Measurements from ENCODE around the gene CDH18. TPM values are rescaled to one million over a fixed set of nuclear protein-coding genes. Genes with fewer than 3 reads are reported as not detected.

CDH18 gene
- total and polyA plus RNA-seq, 2 donors (not counting 3 experiments of a cell fraction or from before 2014, with no cell fraction given), result 0.06 TPM; not detected in 1

DNA sequence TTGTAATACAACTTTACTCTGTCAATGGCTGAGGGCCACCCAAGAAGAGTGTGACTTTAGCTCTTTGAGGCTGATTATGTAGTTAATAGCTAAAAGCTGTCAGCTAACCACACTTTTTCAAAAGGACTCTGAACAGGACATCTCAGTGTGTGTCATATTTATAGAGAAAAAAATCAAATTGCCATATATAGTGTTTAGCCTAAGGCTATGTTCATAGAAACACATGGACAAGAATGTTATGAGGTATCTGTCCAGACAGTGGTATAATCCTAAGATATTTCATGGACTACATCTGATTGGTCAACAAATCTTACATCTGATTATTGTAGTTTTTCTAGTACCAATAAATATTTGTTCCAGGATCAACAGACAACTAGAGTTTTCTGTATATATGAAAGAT, 42.1 kb upstream of the CDH18 start:
- POLR2A ChIA-PET, result no interaction called here
- Histone ChIP-seq H3K9ac (replicated peaks; ENCODE audit: extremely low read depth, insufficient read depth, low read length) (no peak overlapping the region), H3K27ac (ENCODE audit: insufficient read depth, low read depth, low read length) (no peak overlapping the region), H3K27me3 (ENCODE audit: control insufficient read depth in 2 of 2, insufficient read depth in 2 of 2, low read length in 2 of 2) (no peaks in the 10 kb centered on the region), H3K36me3 (ENCODE audit: control insufficient read depth in 2 of 2, extremely low read depth in 1 of 2, insufficient read depth in 2 of 2, low read length in 2 of 2) (no peaks in the 10 kb centered on the region), H2AFZ (ENCODE audit: low read depth, low read length) (no peak overlapping the region), H3K4me3 (replicated peaks in 1 of 3; ENCODE audit: insufficient read depth in 1 of 3, low read depth in 1 of 3, low read length in 3 of 3) (no peak overlapping the region), H3K9me1 (replicated peaks; ENCODE audit: control insufficient read depth, extremely low read depth, insufficient read depth, low read length) (no peaks in the 10 kb centered on the region), H3K79me2 (ENCODE audit: control insufficient read depth, insufficient read depth, low read length) (no peaks in the 10 kb centered on the region), H3K4me1 (ENCODE audit: control insufficient read depth, extremely low read depth, insufficient read depth, low read length) (no peaks in the 10 kb centered on the region), H3K9me3 (replicated peaks; ENCODE audit: control insufficient read depth, insufficient read depth, low read length) (peaks cover 1% of the 10 kb centered on the region), H4K20me1 (replicated peaks; ENCODE audit: control insufficient read depth, extremely low read depth, insufficient read depth, low read length) (no peaks in the 10 kb centered on the region), H3K4me2 (ENCODE audit: insufficient read depth, low read length) (no peak overlapping the region)
- DNase-seq (ENCODE audit: low read depth, low spot score), result no peak
- no peak for FAIRE-seq
- intact Hi-C loops (cut with micrococcal nuclease), result no loop called here
- CTCF ChIA-PET, result no interaction called here
- dilution Hi-C loops (cut with MboI; ENCODE audit: extremely low pct_ligation_motif_present, low sequenced_read_pairs), result no loop called here
- BruUV-seq (replicated peaks), result no TSS peak
- TF ChIP-seq GATA2 (IDR thresholded peaks at IDR 0.05; ENCODE audit: insufficient read depth, insufficient read length, low read depth, low read length), result no peak
- TF ChIP-seq MAX (IDR thresholded peaks at IDR 0.05; ENCODE audit: insufficient read depth, insufficient read length), result no peak
- no peak for TF ChIP-seq FOS (IDR thresholded peaks at IDR 0.05; ENCODE audit: borderline replicate concordance, insufficient read depth, low read length)
- TF ChIP-seq EZH2 (IDR thresholded peaks at IDR 0.05; ENCODE audit: borderline replicate concordance, low read depth, low read length, severe bottlenecking), result no peak
- TF ChIP-seq POLR2A (IDR thresholded peaks at IDR 0.05; ENCODE audit: low read depth, low read length), result no peak
- no peak for TF ChIP-seq JUN (IDR thresholded peaks at IDR 0.05; ENCODE audit: borderline replicate concordance, insufficient read depth, insufficient read length, low read depth)
- TF ChIP-seq MYC (IDR thresholded peaks at IDR 0.05; ENCODE audit: low read depth, low read length), result no peak

- H3K27me3 ChIP-seq (ENCODE audit: control insufficient read depth in 2 of 2, insufficient read depth in 2 of 2, low read length in 2 of 2), result no peaks in the 10 kb centered on the region
- no peak overlapping the region for H3K4me2 ChIP-seq (ENCODE audit: insufficient read depth, low read length)
- no TSS peak for BruUV-seq (replicated peaks)
- dilution Hi-C loops (cut with MboI; ENCODE audit: extremely low pct_ligation_motif_present, low sequenced_read_pairs) (no loop called here), intact Hi-C loops (cut with micrococcal nuclease) (no loop called here)
- no peaks in the 10 kb centered on the region for H3K4me1 ChIP-seq (ENCODE audit: control insufficient read depth, extremely low read depth, insufficient read depth, low read length)
- CTCF ChIA-PET, result no interaction called here
- no peak for FAIRE-seq
- H3K79me2 ChIP-seq (ENCODE audit: control insufficient read depth, insufficient read depth, low read length), result no peaks in the 10 kb centered on the region
- POLR2A ChIA-PET, result no interaction called here
- peaks cover 1% of the 10 kb centered on the region for H3K9me3 ChIP-seq (replicated peaks; ENCODE audit: control insufficient read depth, insufficient read depth, low read length)
- no peaks in the 10 kb centered on the region for H3K36me3 ChIP-seq (ENCODE audit: control insufficient read depth in 2 of 2, extremely low read depth in 1 of 2, insufficient read depth in 2 of 2, low read length in 2 of 2)
- H2AFZ ChIP-seq (ENCODE audit: low read depth, low read length), result no peak overlapping the region
- no peak for DNase-seq (ENCODE audit: low read depth, low spot score)
- no peak overlapping the region for H3K27ac ChIP-seq (ENCODE audit: insufficient read depth, low read depth, low read length)
- H4K20me1 ChIP-seq (replicated peaks; ENCODE audit: control insufficient read depth, extremely low read depth, insufficient read depth, low read length), result no peaks in the 10 kb centered on the region
- H3K9ac ChIP-seq (replicated peaks; ENCODE audit: extremely low read depth, insufficient read depth, low read length), result no peak overlapping the region
- H3K4me3 ChIP-seq (replicated peaks in 1 of 3; ENCODE audit: insufficient read depth in 1 of 3, low read depth in 1 of 3, low read length in 3 of 3), result no peak overlapping the region
- H3K9me1 ChIP-seq (replicated peaks; ENCODE audit: control insufficient read depth, extremely low read depth, insufficient read depth, low read length), result no peaks in the 10 kb centered on the region
- TF ChIP-seq, protein P1, sequence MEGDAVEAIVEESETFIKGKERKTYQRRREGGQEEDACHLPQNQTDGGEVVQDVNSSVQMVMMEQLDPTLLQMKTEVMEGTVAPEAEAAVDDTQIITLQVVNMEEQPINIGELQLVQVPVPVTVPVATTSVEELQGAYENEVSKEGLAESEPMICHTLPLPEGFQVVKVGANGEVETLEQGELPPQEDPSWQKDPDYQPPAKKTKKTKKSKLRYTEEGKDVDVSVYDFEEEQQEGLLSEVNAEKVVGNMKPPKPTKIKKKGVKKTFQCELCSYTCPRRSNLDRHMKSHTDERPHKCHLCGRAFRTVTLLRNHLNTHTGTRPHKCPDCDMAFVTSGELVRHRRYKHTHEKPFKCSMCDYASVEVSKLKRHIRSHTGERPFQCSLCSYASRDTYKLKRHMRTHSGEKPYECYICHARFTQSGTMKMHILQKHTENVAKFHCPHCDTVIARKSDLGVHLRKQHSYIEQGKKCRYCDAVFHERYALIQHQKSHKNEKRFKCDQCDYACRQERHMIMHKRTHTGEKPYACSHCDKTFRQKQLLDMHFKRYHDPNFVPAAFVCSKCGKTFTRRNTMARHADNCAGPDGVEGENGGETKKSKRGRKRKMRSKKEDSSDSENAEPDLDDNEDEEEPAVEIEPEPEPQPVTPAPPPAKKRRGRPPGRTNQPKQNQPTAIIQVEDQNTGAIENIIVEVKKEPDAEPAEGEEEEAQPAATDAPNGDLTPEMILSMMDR (IDR thresholded peaks at IDR 0.05; ENCODE audit: extremely low read depth in 1 of 2, insufficient read depth in 1 of 2, low read depth in 1 of 2, low read length in 2 of 2), result no peak
- TF ChIP-seq POLR2AphosphoS5 (IDR thresholded peaks at IDR 0.05; ENCODE audit: insufficient read depth, low read depth, low read length) (no peak), MAX (IDR thresholded peaks at IDR 0.05; ENCODE audit: insufficient read depth, insufficient read length) (no peak), MYC (IDR thresholded peaks at IDR 0.05; ENCODE audit: low read depth, low read length) (no peak), GATA2 (IDR thresholded peaks at IDR 0.05; ENCODE audit: insufficient read depth, insufficient read length, low read depth, low read length) (no peak), FOS (IDR thresholded peaks at IDR 0.05; ENCODE audit: borderline replicate concordance, insufficient read depth, low read length) (no peak), EZH2 (IDR thresholded peaks at IDR 0.05; ENCODE audit: borderline replicate concordance, low read depth, low read length, severe bottlenecking) (no peak), JUN (IDR thresholded peaks at IDR 0.05; ENCODE audit: borderline replicate concordance, insufficient read depth, insufficient read length, low read depth) (no peak), POLR2A (IDR thresholded peaks at IDR 0.05; ENCODE audit: low read depth, low read length) (no peak)
These were observed 41.3 kb upstream of the CDH18 start for GRCh38 chr5:20029266-20029665.

Measured in endothelial cell of umbilical vein (primary cell).